Astrocyte of the spinal cord (primary cell): Measurements from ENCODE around the gene SLC7A1.

Experiments used
- DNase-seq: peaks from one replicate; pipeline ENCODE4 v3.0.0; 2011; ENCODE audit warnings: low read depth, low spot score
- H3K4me3 ChIP-seq: 2 replicates; pipeline ENCODE4 v1.5.1; 2011; ENCODE audit warnings: low read depth, mild to moderate bottlenecking, low read length, moderate library complexity
- in situ Hi-C: cut with HindIII; loops from 2 replicates; pipeline ENCODE4 v1.10.0; 2017; ENCODE audit warnings: low sequenced_read_pairs
- TF ChIP-seq, protein P1 (sequence below): IDR thresholded peaks from 2 replicates; pipeline ENCODE4 v1.5.1; 2012; ENCODE audit warnings: low read depth, mild to moderate bottlenecking, low read length, inconsistent platforms

Gene SLC7A1

GRCh38 chr13:29459813-29460355 is 135.6 kb downstream of the SLC7A1 start:
- H3K4me3 ChIP-seq, result no peak overlapping the region
- TF ChIP-seq, protein P1, sequence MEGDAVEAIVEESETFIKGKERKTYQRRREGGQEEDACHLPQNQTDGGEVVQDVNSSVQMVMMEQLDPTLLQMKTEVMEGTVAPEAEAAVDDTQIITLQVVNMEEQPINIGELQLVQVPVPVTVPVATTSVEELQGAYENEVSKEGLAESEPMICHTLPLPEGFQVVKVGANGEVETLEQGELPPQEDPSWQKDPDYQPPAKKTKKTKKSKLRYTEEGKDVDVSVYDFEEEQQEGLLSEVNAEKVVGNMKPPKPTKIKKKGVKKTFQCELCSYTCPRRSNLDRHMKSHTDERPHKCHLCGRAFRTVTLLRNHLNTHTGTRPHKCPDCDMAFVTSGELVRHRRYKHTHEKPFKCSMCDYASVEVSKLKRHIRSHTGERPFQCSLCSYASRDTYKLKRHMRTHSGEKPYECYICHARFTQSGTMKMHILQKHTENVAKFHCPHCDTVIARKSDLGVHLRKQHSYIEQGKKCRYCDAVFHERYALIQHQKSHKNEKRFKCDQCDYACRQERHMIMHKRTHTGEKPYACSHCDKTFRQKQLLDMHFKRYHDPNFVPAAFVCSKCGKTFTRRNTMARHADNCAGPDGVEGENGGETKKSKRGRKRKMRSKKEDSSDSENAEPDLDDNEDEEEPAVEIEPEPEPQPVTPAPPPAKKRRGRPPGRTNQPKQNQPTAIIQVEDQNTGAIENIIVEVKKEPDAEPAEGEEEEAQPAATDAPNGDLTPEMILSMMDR, result no peak
- no peak for DNase-seq
- in situ Hi-C loops, result no loop called here
